RWPE2 (cell line): ENCODE results near the gene PREPL.
A peak's percentile ranks its signal among the peaks of the same experiment; 100 is the strongest.

Experiments used
- ATAC-seq: fragments of 200-7000 bp; cut with Tn5 transposase; 3 replicates; pipeline ENCODE4 v1.9.1; 2021; ENCODE audit warnings: low read depth
- DNase-seq: peaks from one replicate; pipeline ENCODE4 v3.0.0-alpha.2; 2020; ENCODE audit warnings: low spot score
- H3K27ac ChIP-seq: fragments of 450-650 bp; 2 replicates; pipeline ENCODE4 v1.5.1; 2017; ENCODE audit warnings: mild to moderate bottlenecking; ENCODE audit not compliant: poor library complexity, severe bottlenecking
- H3K27me3 ChIP-seq: fragments of 250-450 bp; sonication (Bioruptor Pico); 2 replicates; pipeline ENCODE4 v1.5.1; 2021; ENCODE audit warnings: mild to moderate bottlenecking, moderate library complexity; ENCODE audit not compliant: insufficient read depth, poor library complexity, severe bottlenecking
- H3K36me3 ChIP-seq: fragments of 250-450 bp; sonication (Bioruptor Pico); 2 replicates; pipeline ENCODE4 v1.5.1; 2020; ENCODE audit warnings: low read depth, mild to moderate bottlenecking, moderate library complexity
- H3K4me1 ChIP-seq: fragments of 250-450 bp; sonication (Bioruptor Pico); 2 replicates; pipeline ENCODE4 v1.5.1; 2021; ENCODE audit warnings: mild to moderate bottlenecking, moderate library complexity; ENCODE audit not compliant: insufficient read depth, poor library complexity, severe bottlenecking
- H3K4me3 ChIP-seq: fragments of 250-450 bp; sonication (Bioruptor Pico); 2 replicates; pipeline ENCODE4 v1.5.1; 2021; ENCODE audit warnings: mild to moderate bottlenecking, moderate library complexity; ENCODE audit not compliant: severe bottlenecking
- H3K9me3 ChIP-seq: fragments of 250-450 bp; sonication (Bioruptor Pico); 2 replicates; pipeline ENCODE4 v1.5.1; 2021; ENCODE audit warnings: mild to moderate bottlenecking, moderate library complexity; ENCODE audit not compliant: severe bottlenecking
- TF ChIP-seq, protein P1 (sequence below): fragments of 450-650 bp; IDR thresholded peaks from one replicate; pipeline ENCODE4 v1.5.1; 2017; ENCODE audit warnings: mild to moderate bottlenecking, moderate library complexity; ENCODE audit not compliant: poor library complexity, severe bottlenecking

The PREPL gene

DNA sequence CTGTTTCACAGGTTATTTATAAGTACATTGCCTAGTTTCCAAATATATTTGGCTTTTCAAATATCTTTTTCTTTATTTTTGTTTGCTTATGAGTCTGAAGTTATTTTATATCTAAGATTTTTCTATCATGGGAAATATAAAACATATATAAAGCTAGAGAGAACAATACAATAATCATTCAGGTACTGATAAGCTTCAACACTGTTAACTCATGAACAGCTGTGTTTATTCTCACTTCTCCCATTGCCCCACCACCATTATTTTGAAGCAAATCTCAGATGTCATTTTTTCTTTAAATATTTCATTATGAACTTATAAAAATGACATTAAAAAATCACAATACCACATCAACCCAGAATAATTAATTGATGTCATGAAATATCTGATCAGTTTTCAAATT, 10.2 kb upstream of the PREPL start:
- no peaks in the 10 kb centered on the region for H3K27me3 ChIP-seq

GRCh38 chr2:44369392-44369791, 8.1 kb upstream of the PREPL start:
- TF ChIP-seq, protein P1, sequence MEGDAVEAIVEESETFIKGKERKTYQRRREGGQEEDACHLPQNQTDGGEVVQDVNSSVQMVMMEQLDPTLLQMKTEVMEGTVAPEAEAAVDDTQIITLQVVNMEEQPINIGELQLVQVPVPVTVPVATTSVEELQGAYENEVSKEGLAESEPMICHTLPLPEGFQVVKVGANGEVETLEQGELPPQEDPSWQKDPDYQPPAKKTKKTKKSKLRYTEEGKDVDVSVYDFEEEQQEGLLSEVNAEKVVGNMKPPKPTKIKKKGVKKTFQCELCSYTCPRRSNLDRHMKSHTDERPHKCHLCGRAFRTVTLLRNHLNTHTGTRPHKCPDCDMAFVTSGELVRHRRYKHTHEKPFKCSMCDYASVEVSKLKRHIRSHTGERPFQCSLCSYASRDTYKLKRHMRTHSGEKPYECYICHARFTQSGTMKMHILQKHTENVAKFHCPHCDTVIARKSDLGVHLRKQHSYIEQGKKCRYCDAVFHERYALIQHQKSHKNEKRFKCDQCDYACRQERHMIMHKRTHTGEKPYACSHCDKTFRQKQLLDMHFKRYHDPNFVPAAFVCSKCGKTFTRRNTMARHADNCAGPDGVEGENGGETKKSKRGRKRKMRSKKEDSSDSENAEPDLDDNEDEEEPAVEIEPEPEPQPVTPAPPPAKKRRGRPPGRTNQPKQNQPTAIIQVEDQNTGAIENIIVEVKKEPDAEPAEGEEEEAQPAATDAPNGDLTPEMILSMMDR: no peak
- peaks cover 8% of the 10 kb centered on the region; the same call in 1 of the 2 replicates for H3K36me3 ChIP-seq
- no peaks in the 10 kb centered on the region for H3K27me3 ChIP-seq
- no peaks in the 10 kb centered on the region for H3K4me1 ChIP-seq
- ATAC-seq (no peak), DNase-seq (no peak)
- H3K9me3 ChIP-seq: no peaks in the 10 kb centered on the region
- no peak overlapping the region for H3K4me3 ChIP-seq
- no peak overlapping the region for H3K27ac ChIP-seq

More for the DNA sequence above, 10.2 kb upstream of the PREPL start:
- peaks cover 8% of the 10 kb centered on the region; the same call in 1 of the 2 replicates for H3K36me3 ChIP-seq
- H3K4me1 ChIP-seq: no peaks in the 10 kb centered on the region
- no peak for ATAC-seq
- H3K27ac ChIP-seq: no peak overlapping the region
- no peaks in the 10 kb centered on the region for H3K9me3 ChIP-seq
- no peak overlapping the region for H3K4me3 ChIP-seq
- TF ChIP-seq, protein P1: no peak
- no peak for DNase-seq

- Histone ChIP-seq H3K27ac (no peak overlapping the region), H3K4me3 (no peak overlapping the region), H3K9me3 (no peaks in the 10 kb centered on the region), H3K27me3 (no peaks in the 10 kb centered on the region), H3K4me1 (peaks cover 4% of the 10 kb centered on the region), H3K36me3 (no peaks in the 10 kb centered on the region; the same call in 1 of the 2 replicates)
- no peak for DNase-seq
- no peak for ATAC-seq
- TF ChIP-seq, protein P1: no peak
These were observed 6.3 kb upstream of the PREPL start for GRCh38 chr2:44367591-44367990.

- TF ChIP-seq, protein P1: no peak
- no peak for ATAC-seq
- H3K9me3 ChIP-seq: no peaks in the 10 kb centered on the region
- DNase-seq: no peak
- no peak overlapping the region for H3K4me3 ChIP-seq
- H3K27me3 ChIP-seq: no peaks in the 10 kb centered on the region
- peaks cover 8% of the 10 kb centered on the region for H3K4me1 ChIP-seq
- H3K36me3 ChIP-seq: no peaks in the 10 kb centered on the region
- H3K27ac ChIP-seq: no peak overlapping the region
These were observed 3.3 kb upstream of the PREPL start for GRCh38 chr2:44364604-44365003.

DNA sequence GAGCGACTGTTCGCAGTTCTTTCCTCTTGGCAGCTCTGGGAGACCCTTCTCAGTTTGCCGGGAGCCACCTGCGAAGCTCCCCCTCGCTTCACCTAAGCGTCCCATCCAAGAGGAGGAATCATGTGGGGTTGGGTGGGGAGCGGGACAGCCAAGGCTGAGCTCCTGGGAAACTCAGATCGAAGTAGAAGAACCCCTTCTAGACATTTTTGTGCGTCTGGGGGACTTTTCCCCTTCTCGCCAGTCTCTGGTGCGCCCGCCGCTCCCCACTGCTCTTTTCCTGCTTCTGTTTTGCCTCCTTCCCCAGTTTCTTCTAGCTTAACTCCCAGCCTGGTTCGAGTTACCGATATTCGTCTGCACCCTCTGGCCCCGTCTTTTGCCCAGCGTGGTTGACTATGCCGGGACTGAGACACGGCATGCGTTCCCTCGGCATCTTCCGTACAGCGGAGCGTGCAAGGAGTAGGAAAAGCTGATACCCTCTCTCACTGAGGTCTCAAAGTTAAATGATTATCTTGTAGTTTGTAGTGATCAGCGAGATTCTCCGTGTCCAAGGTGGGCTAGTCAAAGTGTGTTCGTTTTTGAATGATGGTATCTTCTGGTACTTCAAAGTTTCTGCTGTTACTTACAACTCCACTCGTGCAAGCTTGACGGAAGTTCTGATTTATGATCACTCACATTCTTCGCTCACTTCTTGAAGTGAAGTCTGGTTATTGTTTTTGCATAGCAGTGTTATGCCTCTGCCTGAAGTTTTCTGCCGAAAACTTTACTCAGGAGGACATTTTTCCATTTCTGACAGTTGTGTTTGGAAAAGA, 1.1 kb upstream of the PREPL start:
- DNase-seq: no peak
- H3K27ac ChIP-seq: peak overlapping the region; percentile 70
- H3K4me3 ChIP-seq: peak overlapping the region; percentile 95
- H3K4me1 ChIP-seq: peaks cover 16% of the 10 kb centered on the region
- no peaks in the 10 kb centered on the region for H3K9me3 ChIP-seq
- TF ChIP-seq, protein P1: no peak
- ATAC-seq: peak; percentile 67
- no peaks in the 10 kb centered on the region for H3K27me3 ChIP-seq
- peaks cover 4% of the 10 kb centered on the region; the same call in 1 of the 2 replicates for H3K36me3 ChIP-seq
